Suprapubic skin (tissue), 4 donors: ENCODE data around the gene ALAD. TPM values are rescaled to one million over a fixed set of nuclear protein-coding genes. Genes with fewer than 3 reads are reported as not detected.

ENCODE experiments used
- DNase-seq, 2 donors: peaks; one replicate each; pipeline ENCODE4 v3.0.0-alpha.2; 2019; ENCODE audit warnings: low spot score in 2 of 2
- H3K27ac ChIP-seq: fragments of 200-600 bp; sonication (generic); one replicate; pipeline ENCODE4 v1.5.1; 2019
- H3K27me3 ChIP-seq: fragments of 200-600 bp; sonication (generic); one replicate; pipeline ENCODE4 v1.5.1; 2019
- H3K36me3 ChIP-seq: fragments of 200-600 bp; sonication (generic); one replicate; pipeline ENCODE4 v1.5.1; 2019
- H3K4me1 ChIP-seq: fragments of 200-600 bp; sonication (generic); one replicate; pipeline ENCODE4 v1.5.1; 2019
- H3K4me3 ChIP-seq: fragments of 200-600 bp; sonication (generic); one replicate; pipeline ENCODE4 v1.5.1; 2019; ENCODE audit warnings: mild to moderate bottlenecking
- H3K9me3 ChIP-seq: fragments of 200-600 bp; sonication (generic); one replicate; pipeline ENCODE4 v1.5.1; 2019
- CTCF ChIP-seq, 2 donors: fragments of 200-600 bp in 1 of 2; fragments of 450-650 bp in 1 of 2; sonication (generic) in 1 of 2; IDR thresholded peaks; one replicate each; pipeline ENCODE4 v1.5.1; 2016 to 2019; ENCODE audit warnings: antibody characterized with exemption in 2 of 2, mild to moderate bottlenecking in 1 of 2, moderate library complexity in 1 of 2
- EP300 ChIP-seq: sonication (generic); formaldehyde crosslinking; IDR thresholded peaks from one replicate; pipeline ENCODE4 v1.6.1; 2017; ENCODE audit warnings: antibody characterized with exemption
- POLR2A ChIP-seq, 2 donors: fragments of 450-650 bp; IDR thresholded peaks; one replicate each; pipeline ENCODE4 v1.6.1; 2017; ENCODE audit warnings: antibody characterized with exemption in 2 of 2, mild to moderate bottlenecking in 2 of 2, moderate library complexity in 2 of 2
- POLR2AphosphoS5 ChIP-seq, 3 donors: sonication (generic); formaldehyde crosslinking; IDR thresholded peaks; one replicate each; pipeline ENCODE4 v1.6.1; 2017; ENCODE audit warnings: antibody characterized with exemption in 3 of 3
- WGBS: methylation state at CpG from one replicate; pipeline ENCODE4 v1.1.5; 2018; 5-methylcytosine and 5-hydroxymethylcytosine counted together
- total RNA-seq, 4 donors: library from RNA; depleted of rRNA; stranded (reverse); fragments of >200 nt; gene quantifications; one replicate each; pipeline ENCODE4 v1.1.0, GENCODE V29; 2016

Gene ALAD
- total RNA-seq, 4 donors from 2014 or later: 47.1 to 66.6 (median 53.6) TPM

GRCh38 chr9:113349445-113350094 is 51.5 kb downstream of the ALAD start, which contains the start of gene BSPRY:
BSPRY (plus strand) TSS chr9:113349541; CDS start chr9:113349580, 39 bp downstream.
- no peaks in the 10 kb centered on the region for H3K36me3 ChIP-seq
- H3K4me1 ChIP-seq: peaks cover 22% of the 10 kb centered on the region
- H3K27me3 ChIP-seq: peaks cover 24% of the 10 kb centered on the region
- no peak for DNase-seq
- H3K9me3 ChIP-seq: no peaks in the 10 kb centered on the region
- H3K27ac ChIP-seq: peak within 1 kb of the TSS; percentile 67
- TF ChIP-seq EP300: no peak
- TF ChIP-seq CTCF (IDR thresholded peaks at IDR 0.05): no peak
- TF ChIP-seq POLR2AphosphoS5 (IDR thresholded peaks at IDR 0.05): no peak
- TF ChIP-seq POLR2A (IDR thresholded peaks at IDR 0.05): no peak
- peak within 1 kb of the TSS; percentile 68 for H3K4me3 ChIP-seq
- 3% methylated on average over 17 of the region's 71 CpGs for WGBS

GRCh38 chr9:113349066-113349444 is 52.0 kb downstream of the ALAD start:
- TF ChIP-seq POLR2AphosphoS5 (IDR thresholded peaks at IDR 0.05) (no peak), POLR2A (IDR thresholded peaks at IDR 0.05) (no peak), CTCF (IDR thresholded peaks at IDR 0.05) (no peak), EP300 (no peak)
- Histone ChIP-seq H3K36me3 (no peaks in the 10 kb centered on the region), H3K4me3 (peak overlapping the region; percentile 68), H3K4me1 (peaks cover 22% of the 10 kb centered on the region), H3K27ac (peak overlapping the region; percentile 67), H3K9me3 (no peaks in the 10 kb centered on the region), H3K27me3 (peaks cover 24% of the 10 kb centered on the region)
- no peak for DNase-seq
- WGBS: 24% methylated on average over 13 of the region's 13 CpGs

- WGBS: 87% methylated on average over 3 of the region's 3 CpGs
- no peak overlapping the region for H3K27ac ChIP-seq
- no peak overlapping the region for H3K4me3 ChIP-seq
- DNase-seq: no peak
- peaks cover 25% of the 10 kb centered on the region for H3K4me1 ChIP-seq
- no peak for TF ChIP-seq CTCF (IDR thresholded peaks at IDR 0.05)
- TF ChIP-seq POLR2A (IDR thresholded peaks at IDR 0.05): no peak
- TF ChIP-seq POLR2AphosphoS5 (IDR thresholded peaks at IDR 0.05): no peak
- no peak for TF ChIP-seq EP300
- peaks cover 24% of the 10 kb centered on the region for H3K27me3 ChIP-seq
- no peaks in the 10 kb centered on the region for H3K36me3 ChIP-seq
- H3K9me3 ChIP-seq: no peaks in the 10 kb centered on the region
These were observed 52.6 kb downstream of the ALAD start for GRCh38 chr9:113348437-113348836.

GRCh38 chr9:113345671-113346070 is 55.4 kb downstream of the ALAD start:
- Histone ChIP-seq H3K27me3 (peaks cover 11% of the 10 kb centered on the region), H3K4me1 (peaks cover 32% of the 10 kb centered on the region), H3K4me3 (no peak overlapping the region), H3K36me3 (no peaks in the 10 kb centered on the region), H3K27ac (no peak overlapping the region), H3K9me3 (no peaks in the 10 kb centered on the region)
- no peak for DNase-seq
- 83% methylated on average over 1 of the region's 1 CpG for WGBS
- TF ChIP-seq POLR2A (IDR thresholded peaks at IDR 0.05) (no peak), CTCF (IDR thresholded peaks at IDR 0.05) (no peak), POLR2AphosphoS5 (IDR thresholded peaks at IDR 0.05) (no peak), EP300 (no peak)

- Histone ChIP-seq H3K4me3 (no peak overlapping the region), H3K4me1 (peaks cover 31% of the 10 kb centered on the region), H3K27ac (no peak overlapping the region), H3K9me3 (no peaks in the 10 kb centered on the region), H3K27me3 (peaks cover 6% of the 10 kb centered on the region), H3K36me3 (no peaks in the 10 kb centered on the region)
- TF ChIP-seq POLR2AphosphoS5 (IDR thresholded peaks at IDR 0.05) (no peak), EP300 (no peak), CTCF (IDR thresholded peaks at IDR 0.05) (no peak), POLR2A (IDR thresholded peaks at IDR 0.05) (no peak)
- no peak for DNase-seq
- WGBS: 65% methylated on average over 2 of the region's 2 CpGs
These were observed 55.9 kb downstream of the ALAD start for GRCh38 chr9:113345190-113345589.
